ENCODE data around the gene FAM107B. TPM values are rescaled to one million over a fixed set of nuclear protein-coding genes. Genes with fewer than 3 reads are reported as not detected.

Gene FAM107B
- total and polyA plus RNA-seq, 4 experiments from 2014 or later, result 191 to 346 (median 238) TPM

- no peaks in the 10 kb centered on the region for H3K36me3 Mint-ChIP-seq
- ChIA-PET CTCF (ENCODE audit: partially characterized antibody) (interaction anchor here (1.2 to 4.1 kb wide), 9 partner anchors 8 to 390 kb away, joined by 3 to 32 read pairs (median 11); no protein-coding TSS in a partner anchor), POLR2A (ENCODE audit: partially characterized antibody) (no interaction called here)
- no peak overlapping the region for H3K4me3 ChIP-seq (ENCODE audit: low read length in 2 of 2)
- H3K9me3 Mint-ChIP-seq, result peaks cover 0 to 3% (median 0%) of the 10 kb centered on the region in 8 donors
- H3K27ac Mint-ChIP-seq, result peak overlapping the region in 4 of 7 donors; percentile 7 to 72 (median 38)
- no peaks in the 10 kb centered on the region for H3K27me3 ChIP-seq (ENCODE audit: insufficient read depth, low read length)
- peaks cover 6% of the 10 kb centered on the region for H3K4me1 ChIP-seq (ENCODE audit: insufficient read depth, low read length)
- no peak for DNase-seq
- H3K36me3 ChIP-seq (ENCODE audit: insufficient read depth, low read length), result no peaks in the 10 kb centered on the region
- H3K4me1 Mint-ChIP-seq, result peaks cover 5 to 12% (median 7%) of the 10 kb centered on the region in 4 donors
- H3K27me3 Mint-ChIP-seq, result peaks cover 0 to 2% of the 10 kb centered on the region in 2 donors
- H3K27ac ChIP-seq (ENCODE audit: low read depth, low read length), result no peak overlapping the region
- no peaks in the 10 kb centered on the region for H3K9me3 ChIP-seq (ENCODE audit: control insufficient read depth in 1 of 2, low read length in 2 of 2)
- H3K4me3 Mint-ChIP-seq, result no peak overlapping the region
- intact Hi-C loops (cut with micrococcal nuclease), result no loop called here
Measured at GRCh38 chr10:14500172-14500765, 274.4 kb downstream of the FAM107B start.

GRCh38 chr10:14499601-14499904 lies 275.1 kb downstream of the FAM107B start:
- POLR2A ChIA-PET (ENCODE audit: partially characterized antibody), result interaction anchor here (0.9 to 1.3 kb wide), 4 partner anchors 44 to 339 kb away, joined by 3 read pairs; partner anchors contain the start of genes CDNF, HSPA14 and MSANTD7
- Mint-ChIP-seq H3K27ac (peak overlapping the region in 2 of 7 donors; percentile 66 to 81), H3K4me3 (no peak overlapping the region)

GRCh38 chr10:14498326-14498725 lies 276.4 kb downstream of the FAM107B start:
- Histone ChIP-seq H3K36me3 (ENCODE audit: insufficient read depth, low read length) (no peaks in the 10 kb centered on the region), H3K27me3 (ENCODE audit: insufficient read depth, low read length) (no peaks in the 10 kb centered on the region), H3K4me1 (ENCODE audit: insufficient read depth, low read length) (peaks cover 5% of the 10 kb centered on the region), H3K9me3 (ENCODE audit: control insufficient read depth in 1 of 2, low read length in 2 of 2) (no peaks in the 10 kb centered on the region), H3K4me3 (ENCODE audit: low read length in 2 of 2) (no peak overlapping the region), H3K27ac (ENCODE audit: low read depth, low read length) (no peak overlapping the region)
- Mint-ChIP-seq H3K36me3 (no peaks in the 10 kb centered on the region), H3K27ac (no peak overlapping the region), H3K4me3 (no peak overlapping the region), H3K4me1 (peaks cover 4 to 12% (median 6%) of the 10 kb centered on the region in 4 donors), H3K27me3 (peaks cover 0 to 2% of the 10 kb centered on the region in 2 donors), H3K9me3 (peaks cover 0 to 3% (median 0%) of the 10 kb centered on the region in 8 donors)
- CTCF ChIA-PET (ENCODE audit: partially characterized antibody), result interaction anchor here (0.8 to 4.1 kb wide), 19 partner anchors 10 to 714 kb away, joined by 3 to 32 read pairs (median 4); partner anchors contain the start of genes CDNF, HSPA14 and MSANTD7
- intact Hi-C loops (cut with micrococcal nuclease), result loop anchor here (2.0 to 5.0 kb wide), 2 partner anchors 608 to 874 kb away; partner anchors contain the start of gene FAM171A1
- POLR2A ChIA-PET (ENCODE audit: partially characterized antibody), result interaction anchor here (0.9 to 1.3 kb wide), 4 partner anchors 45 to 340 kb away, joined by 3 read pairs; partner anchors contain the start of genes CDNF, HSPA14 and MSANTD7
- DNase-seq, result no peak

More at GRCh38 chr10:14499601-14499904, 275.1 kb downstream of the FAM107B start:
- Histone ChIP-seq H3K4me3 (ENCODE audit: low read length in 2 of 2) (no peak overlapping the region), H3K27ac (ENCODE audit: low read depth, low read length) (no peak overlapping the region), H3K9me3 (ENCODE audit: control insufficient read depth in 1 of 2, low read length in 2 of 2) (no peaks in the 10 kb centered on the region), H3K4me1 (ENCODE audit: insufficient read depth, low read length) (peaks cover 5% of the 10 kb centered on the region), H3K27me3 (ENCODE audit: insufficient read depth, low read length) (no peaks in the 10 kb centered on the region), H3K36me3 (ENCODE audit: insufficient read depth, low read length) (no peaks in the 10 kb centered on the region)
- Mint-ChIP-seq H3K9me3 (peaks cover 0 to 3% (median 0%) of the 10 kb centered on the region in 8 donors), H3K4me1 (peaks cover 5 to 12% (median 6%) of the 10 kb centered on the region in 4 donors), H3K36me3 (no peaks in the 10 kb centered on the region), H3K27me3 (peaks cover 0 to 2% of the 10 kb centered on the region in 2 donors)
- no peak for DNase-seq
- CTCF ChIA-PET (ENCODE audit: partially characterized antibody), result interaction anchor here (1.1 to 4.1 kb wide), 18 partner anchors 9 to 391 kb away, joined by 3 to 32 read pairs (median 4); no protein-coding TSS in a partner anchor
- intact Hi-C loops (cut with micrococcal nuclease), result loop anchor here (1.0 to 5.0 kb wide), 8 partner anchors 44 to 873 kb away; partner anchors contain the start of genes CDNF, FAM171A1, HSPA14 and MSANTD7

- Mint-ChIP-seq H3K27ac (no peak overlapping the region), H3K4me3 (peak overlapping the region in 1 of 8 donors; percentile 36), H3K27me3 (peaks cover 5 to 6% of the 10 kb centered on the region in 2 donors), H3K9me3 (no peaks in the 10 kb centered on the region), H3K4me1 (no peaks in the 10 kb centered on the region), H3K36me3 (no peaks in the 10 kb centered on the region)
- Histone ChIP-seq H3K27ac (ENCODE audit: low read depth, low read length) (no peak overlapping the region), H3K9me3 (ENCODE audit: control insufficient read depth in 1 of 2, low read length in 2 of 2) (no peaks in the 10 kb centered on the region), H3K4me3 (ENCODE audit: low read length in 2 of 2) (no peak overlapping the region), H3K36me3 (ENCODE audit: insufficient read depth, low read length) (no peaks in the 10 kb centered on the region), H3K27me3 (ENCODE audit: insufficient read depth, low read length) (no peaks in the 10 kb centered on the region), H3K4me1 (ENCODE audit: insufficient read depth, low read length) (no peaks in the 10 kb centered on the region)
- intact Hi-C loops (cut with micrococcal nuclease), result no loop called here
- no peak for DNase-seq
- CTCF ChIA-PET (ENCODE audit: partially characterized antibody), result no interaction called here
- POLR2A ChIA-PET (ENCODE audit: partially characterized antibody), result no interaction called here
Measured at GRCh38 chr10:14491811-14492210, 282.9 kb downstream of the FAM107B start.

GRCh38 chr10:14489522-14490177 lies 285.0 kb downstream of the FAM107B start:
- H3K27me3 Mint-ChIP-seq, result peaks cover 16% of the 10 kb centered on the region in 2 donors
- intact Hi-C loops (cut with micrococcal nuclease), result no loop called here
- Histone ChIP-seq H3K9me3 (ENCODE audit: control insufficient read depth in 1 of 2, low read length in 2 of 2) (no peaks in the 10 kb centered on the region), H3K4me1 (ENCODE audit: insufficient read depth, low read length) (no peaks in the 10 kb centered on the region), H3K27ac (ENCODE audit: low read depth, low read length) (no peak overlapping the region), H3K27me3 (ENCODE audit: insufficient read depth, low read length) (no peaks in the 10 kb centered on the region), H3K36me3 (ENCODE audit: insufficient read depth, low read length) (no peaks in the 10 kb centered on the region), H3K4me3 (ENCODE audit: low read length in 2 of 2) (no peak overlapping the region)
- CTCF ChIA-PET (ENCODE audit: partially characterized antibody), result no interaction called here
- H3K36me3 Mint-ChIP-seq, result no peaks in the 10 kb centered on the region
- H3K4me3 Mint-ChIP-seq, result no peak overlapping the region
- DNase-seq, result no peak
- POLR2A ChIA-PET (ENCODE audit: partially characterized antibody), result no interaction called here
- H3K4me1 Mint-ChIP-seq, result no peaks in the 10 kb centered on the region
- peaks cover 0 to 3% (median 0%) of the 10 kb centered on the region in 8 donors for H3K9me3 Mint-ChIP-seq
- no peak overlapping the region for H3K27ac Mint-ChIP-seq

GRCh38 chr10:14487488-14487883 lies 287.2 kb downstream of the FAM107B start:
- Mint-ChIP-seq H3K27ac (no peak overlapping the region), H3K27me3 (peaks cover 17 to 29% of the 10 kb centered on the region in 2 donors), H3K36me3 (peaks cover 0 to 6% of the 10 kb centered on the region in 2 donors), H3K4me1 (no peaks in the 10 kb centered on the region), H3K4me3 (no peak overlapping the region), H3K9me3 (peaks cover 0 to 13% (median 3%) of the 10 kb centered on the region in 8 donors)
- CTCF ChIA-PET (ENCODE audit: partially characterized antibody), result interaction anchor here (1.1 kb wide), 1 partner anchor 282 kb away, joined by 3 read pairs; no protein-coding TSS in a partner anchor
- Histone ChIP-seq H3K27me3 (ENCODE audit: insufficient read depth, low read length) (no peaks in the 10 kb centered on the region), H3K9me3 (ENCODE audit: control insufficient read depth in 1 of 2, low read length in 2 of 2) (no peaks in the 10 kb centered on the region), H3K4me1 (ENCODE audit: insufficient read depth, low read length) (no peaks in the 10 kb centered on the region), H3K27ac (ENCODE audit: low read depth, low read length) (no peak overlapping the region), H3K4me3 (ENCODE audit: low read length in 2 of 2) (no peak overlapping the region), H3K36me3 (ENCODE audit: insufficient read depth, low read length) (no peaks in the 10 kb centered on the region)
- intact Hi-C loops (cut with micrococcal nuclease), result no loop called here
- DNase-seq, result no peak
- POLR2A ChIA-PET (ENCODE audit: partially characterized antibody), result no interaction called here
